SK-N-SH (cell line): Measurements from ENCODE around the gene PYGO2. TPM values are rescaled to one million over a fixed set of nuclear protein-coding genes. Genes with fewer than 3 reads are reported as not detected.

ENCODE experiments used
- CTCF ChIA-PET: fragments of 300-600, 350-600 bp; formaldehyde crosslinking; extraction: SDS; loops from one replicate; lab custom pipeline; 2021; lab: Yijun Ruan, JAX
- POLR2A ChIA-PET: fragments of 350-600 bp; sonication (Branson Sonifier 250); formaldehyde crosslinking; extraction: SDS; loops from one replicate; lab custom pipeline; 2020; ENCODE audit warnings: antibody characterized with exemption, inconsistent platforms; lab: Yijun Ruan, JAX
- DNase-seq: peaks from one replicate; pipeline ENCODE4 v3.0.0; 2012
- H2AFZ ChIP-seq: fragments of 200-600 bp; sonication (generic); 2 replicates; pipeline ENCODE4 v1.8.1; 2016; ENCODE audit warnings: antibody characterized with exemption, mild to moderate bottlenecking, low read depth
- H3F3A ChIP-seq: fragments of 200-600 bp; sonication (generic); replicated peaks from 2 replicates; pipeline ENCODE3; 2016; ENCODE audit warnings: antibody characterized with exemption, mild to moderate bottlenecking; ENCODE audit not compliant: insufficient read depth
- H3K27ac ChIP-seq, 2 experiments: fragments of 200-500 bp in 1 of 2; fragments of 200-600 bp in 1 of 2; sonication (Bioruptor generic) in 1 of 2; sonication (generic), shearing (Covaris generic) in 1 of 2; 2 replicates each; pipeline versions ENCODE4 v1.5.1 to v1.6.1; 2014 to 2016; ENCODE audit warnings: low read depth in 2 of 2, inconsistent platforms in 1 of 2, low read length in 1 of 2, mild to moderate bottlenecking in 1 of 2, mixed read lengths in 1 of 2
- H3K27me3 ChIP-seq: fragments of 200-600 bp; sonication (generic), shearing (Covaris generic); 2 replicates; pipeline ENCODE4 v1.6.1; 2016; ENCODE audit warnings: mixed run types; ENCODE audit not compliant: insufficient read depth
- H3K36me3 ChIP-seq, 2 experiments: fragments of 200-500 bp in 1 of 2; fragments of 200-600 bp in 1 of 2; sonication (Bioruptor generic) in 1 of 2; sonication (generic) in 1 of 2; replicated peaks in 1 of 2; 2 replicates each; pipeline versions ENCODE3 to v1.5.1; 2014 to 2016; ENCODE audit warnings: low read length in 1 of 2, mild to moderate bottlenecking in 1 of 2; ENCODE audit not compliant: insufficient read depth in 2 of 2, control insufficient read depth in 1 of 2
- H3K4me1 ChIP-seq, 2 experiments: fragments of 200-500 bp in 1 of 2; fragments of 200-600 bp in 1 of 2; sonication (Bioruptor generic) in 1 of 2; sonication (generic), shearing (Covaris generic) in 1 of 2; 2 replicates each; pipeline versions ENCODE4 v1.5.1 to v1.6.1; 2014 to 2016; ENCODE audit warnings: low read depth in 1 of 2, low read length in 1 of 2, mixed run types in 1 of 2; ENCODE audit not compliant: insufficient read depth in 2 of 2, control insufficient read depth in 1 of 2
- H3K4me2 ChIP-seq: fragments of 200-600 bp; sonication (generic), shearing (Covaris generic); 2 replicates; pipeline ENCODE4 v1.6.1; 2017; ENCODE audit warnings: mixed run types
- H3K4me3 ChIP-seq, 2 experiments: fragments of 200-500 bp in 1 of 2; fragments of 200-600 bp in 1 of 2; sonication (Bioruptor generic) in 1 of 2; sonication (generic), shearing (Covaris generic) in 1 of 2; 2 replicates each; pipeline versions ENCODE4 v1.5.1 to v1.8.1; 2014 to 2016; ENCODE audit warnings: low read depth in 2 of 2, inconsistent platforms in 1 of 2, low read length in 1 of 2, mild to moderate bottlenecking in 1 of 2, mixed read lengths in 1 of 2, moderate library complexity in 1 of 2
- H3K79me2 ChIP-seq: fragments of 200-600 bp; sonication (generic); 2 replicates; pipeline ENCODE4 v1.8.1; 2017; ENCODE audit warnings: mild to moderate bottlenecking; ENCODE audit not compliant: insufficient read depth
- H3K9ac ChIP-seq: fragments of 200-600 bp; sonication (generic); 2 replicates; pipeline ENCODE4 v1.6.1; 2017; ENCODE audit warnings: mixed run types
- H3K9me2 ChIP-seq: fragments of 200-600 bp; sonication (generic); 2 replicates; pipeline ENCODE4 v1.6.1; 2017; ENCODE audit warnings: mixed run types
- H3K9me3 ChIP-seq: fragments of 200-600 bp; sonication (generic); 2 replicates; pipeline ENCODE4 v1.6.1; 2017; ENCODE audit warnings: mixed run types, mild to moderate bottlenecking, moderate library complexity
- H4K20me1 ChIP-seq: fragments of 200-600 bp; sonication (generic); 2 replicates; pipeline ENCODE4 v1.6.1; 2017; ENCODE audit warnings: mild to moderate bottlenecking, mixed run types; ENCODE audit not compliant: insufficient read depth
- FOXJ3 ChIP-seq: sonication (generic); formaldehyde crosslinking; IDR thresholded peaks from 2 replicates; pipeline ENCODE4 v1.5.1; 2020; ENCODE audit warnings: mild to moderate bottlenecking, missing genetic modification reagents
- FOXM1 ChIP-seq: IDR thresholded peaks from 2 replicates; pipeline ENCODE4 v1.4.0; 2012; ENCODE audit warnings: low read depth, mild to moderate bottlenecking
- IRF3 ChIP-seq: fragments of 150-350 bp; IDR thresholded peaks from 2 replicates; pipeline ENCODE4 v1.6.1; 2016; ENCODE audit warnings: mild to moderate bottlenecking, low read depth, low read length
- MAX ChIP-seq: IDR thresholded peaks from 2 replicates; pipeline ENCODE4 v1.4.0; 2012; ENCODE audit warnings: low read depth
- MEF2A ChIP-seq: IDR thresholded peaks from 2 replicates; pipeline ENCODE4 v1.4.0; 2012; ENCODE audit warnings: low read depth, borderline replicate concordance
- MXI1 ChIP-seq: IDR thresholded peaks from 2 replicates; pipeline ENCODE4 v1.6.1; 2012; ENCODE audit warnings: mild to moderate bottlenecking, low read depth, low read length, improper control_type of control experiment
- NFIC ChIP-seq: IDR thresholded peaks from 2 replicates; pipeline ENCODE4 v1.4.0; 2012; ENCODE audit warnings: borderline replicate concordance
- NRF1 ChIP-seq: IDR thresholded peaks from 2 replicates; pipeline ENCODE4 v1.6.1; 2012; ENCODE audit warnings: low read depth, mild to moderate bottlenecking, low read length
- PBX3 ChIP-seq: IDR thresholded peaks from 2 replicates; pipeline ENCODE4; 2012
- RCOR1 ChIP-seq: fragments of 150-350 bp; IDR thresholded peaks from 2 replicates; pipeline ENCODE4 v1.6.1; 2017; ENCODE audit warnings: antibody characterized with exemption, low read length
- REST ChIP-seq: IDR thresholded peaks from 2 replicates; pipeline ENCODE4 v1.6.1; 2012; ENCODE audit warnings: mild to moderate bottlenecking, low read depth, low read length, moderate library complexity
- TAF1 ChIP-seq: IDR thresholded peaks from 2 replicates; pipeline ENCODE4 v1.6.1; 2012; ENCODE audit warnings: low read depth, mild to moderate bottlenecking, low read length, moderate library complexity, borderline replicate concordance
- USF1 ChIP-seq: IDR thresholded peaks from 2 replicates; pipeline ENCODE4 v1.4.0; 2012; ENCODE audit warnings: low read depth, borderline replicate concordance
- USF2 ChIP-seq: fragments of 150-350 bp; IDR thresholded peaks from 2 replicates; pipeline ENCODE4 v1.6.1; 2017; ENCODE audit warnings: antibody characterized with exemption, low read length, low read depth, borderline replicate concordance
- YY1 ChIP-seq: IDR thresholded peaks from 2 replicates; pipeline ENCODE4 v1.4.0; 2012; ENCODE audit warnings: low read depth, mild to moderate bottlenecking
- ZBTB33 ChIP-seq: IDR thresholded peaks from 2 replicates; pipeline ENCODE4 v1.4.0; 2012; ENCODE audit warnings: low read depth, borderline replicate concordance
- WGBS: methylation state at CpG from one replicate; pipeline ENCODE4 v1.1.6; 2017; ENCODE audit warnings: low lambda C conversion rate; 5-methylcytosine and 5-hydroxymethylcytosine counted together
- polyA plus RNA-seq, 3 experiments: library from polyadenylated mRNA; depleted of rRNA; stranded (reverse); fragments of >200 nt; gene quantifications; 2 replicates each; pipeline ENCODE4 v1.2.3, GENCODE V29; 2012

The PYGO2 gene
- polyA plus RNA-seq, 1 of the 3 experiments (the other 2 are of a cell fraction): 23.3 TPM

- H3K36me3 ChIP-seq: peaks cover 0 to 15% of the 10 kb centered on the region in 2 experiments
- WGBS: 82% methylated on average over 6 of the region's 6 CpGs
- peaks cover 8% of the 10 kb centered on the region for H3F3A ChIP-seq
- no peaks in the 10 kb centered on the region for H3K9me3 ChIP-seq
- H3K4me3 ChIP-seq: no peak overlapping the region
- no peak overlapping the region for H3K4me2 ChIP-seq
- no peaks in the 10 kb centered on the region for H3K27me3 ChIP-seq
- no peak overlapping the region for H3K9ac ChIP-seq
- H2AFZ ChIP-seq: no peak overlapping the region
- H3K4me1 ChIP-seq: peaks cover 0 to 42% of the 10 kb centered on the region in 2 experiments; a peak in 3 of 4 replicates
- no peak overlapping the region for H3K27ac ChIP-seq
- CTCF ChIA-PET: interaction anchor here (0.9 to 37.5 kb wide), 7 partner anchors 9 to 393 kb away, joined by 3 to 640 read pairs (median 4); partner anchors contain the start of genes LENEP, PYGO2 and ZBTB7B
- no peaks in the 10 kb centered on the region for H3K9me2 ChIP-seq
- POLR2A ChIA-PET: interaction anchor here (1.6 kb wide), 1 partner anchor 8 kb away, joined by 5 read pairs; the partner anchor contains the start of gene PYGO2
- no peaks in the 10 kb centered on the region for H3K79me2 ChIP-seq
- TF ChIP-seq FOXM1 (no peak), FOXJ3 (CRISPR knock-in tag) (no peak), NRF1 (no peak), MEF2A (no peak), USF2 (no peak), TAF1 (no peak), MXI1 (no peak), REST (no peak), PBX3 (no peak), RCOR1 (no peak), USF1 (no peak), YY1 (no peak), MAX (no peak), IRF3 (no peak), ZBTB33 (no peak), NFIC (no peak)
- no peaks in the 10 kb centered on the region for H4K20me1 ChIP-seq
- DNase-seq: no peak
Measured at GRCh38 chr1:154952664-154953063, 8.9 kb downstream of the PYGO2 start.
